Panc1 (cell line): ENCODE results near the gene MACROD1. TPM values are rescaled to one million over a fixed set of nuclear protein-coding genes. Genes with fewer than 3 reads are reported as not detected.
A peak's percentile ranks its signal among the peaks of the same experiment; 100 is the strongest.

Source experiments
- ATAC-seq: fragments of 200-7000 bp; cut with Tn5 transposase; 2 replicates; pipeline ENCODE4 v1.9.1; 2020; ENCODE audit warnings: mild to moderate bottlenecking, moderate library complexity
- BruUV-seq: library from RNA; stranded (reverse); fragments of 400-500 nt; replicated peaks from 2 replicates; lab custom pipeline; 2021; lab: Mats Ljungman, UMichigan
- CTCF ChIA-PET: fragments of 300-600 bp; sonication (Branson Sonifier 250); formaldehyde crosslinking; loops from one replicate; lab custom pipeline; 2022; ENCODE audit warnings: antibody characterized with exemption; lab: Charles Lee
- POLR2A ChIA-PET: fragments of 300-600 bp; sonication (Branson Sonifier 250); formaldehyde crosslinking; loops from one replicate; lab custom pipeline; 2022; ENCODE audit warnings: antibody characterized with exemption; lab: Charles Lee
- DNase-seq: peaks from one replicate; pipeline ENCODE4 v3.0.0-alpha.2; 2010; ENCODE audit warnings: low read depth, low spot score
- H3K27ac ChIP-seq: 2 replicates; pipeline ENCODE4 v1.5.1; 2011; ENCODE audit warnings: mild to moderate bottlenecking, low read length, inconsistent platforms
- H3K27me3 ChIP-seq: fragments of 200-500 bp; sonication (Bioruptor generic); 2 replicates; pipeline ENCODE4 v1.6.0; 2014; ENCODE audit warnings: low read length, inconsistent platforms; ENCODE audit not compliant: control insufficient read depth, insufficient read depth
- H3K36me3 ChIP-seq: fragments of 200-500 bp; sonication (Bioruptor generic); 2 replicates; pipeline ENCODE4 v1.5.1; 2014; ENCODE audit warnings: inconsistent platforms, mild to moderate bottlenecking, low read length, moderate library complexity; ENCODE audit not compliant: control insufficient read depth, insufficient read depth
- H3K4me1 ChIP-seq: 2 replicates; pipeline ENCODE4 v1.5.1; 2011; ENCODE audit warnings: inconsistent platforms, mild to moderate bottlenecking, low read length, moderate library complexity; ENCODE audit not compliant: control insufficient read depth, insufficient read depth
- H3K4me3 ChIP-seq, 2 experiments: 2 replicates each; pipeline ENCODE4 v1.5.1; 2011 to 2012; ENCODE audit warnings: low read depth in 2 of 2, low read length in 2 of 2, mild to moderate bottlenecking in 2 of 2, inconsistent platforms in 1 of 2, moderate library complexity in 1 of 2
- H3K9me3 ChIP-seq: fragments of 200-500 bp; sonication (Bioruptor generic); 2 replicates; pipeline ENCODE4 v1.5.1; 2014; ENCODE audit warnings: low read depth, mild to moderate bottlenecking, inconsistent platforms, low read length, moderate library complexity; ENCODE audit not compliant: control insufficient read depth, insufficient read depth
- POLR2AphosphoS5 ChIP-seq: IDR thresholded peaks from 2 replicates; pipeline ENCODE4 v1.6.1; 2012; ENCODE audit warnings: mild to moderate bottlenecking, low read depth, low read length, moderate library complexity
- SIN3A ChIP-seq: IDR thresholded peaks from 2 replicates; pipeline ENCODE4 v1.6.1; 2012; ENCODE audit warnings: low read depth, mild to moderate bottlenecking, low read length, moderate library complexity, borderline replicate concordance; ENCODE audit not compliant: insufficient read depth
- TCF7L2 ChIP-seq: IDR thresholded peaks from 2 replicates; pipeline ENCODE4 v1.6.1; 2011; ENCODE audit warnings: mild to moderate bottlenecking, low read depth, low read length, inconsistent platforms
- in situ Hi-C: cut with HindIII; loops from 2 replicates; pipeline ENCODE4 v1.10.0; 2016; ENCODE audit warnings: low sequenced_read_pairs, low pct_unique_long_range_greater_than_20kb
- intact Hi-C: fragments of 100-400 bp; cut with micrococcal nuclease; formaldehyde crosslinking; loops from one replicate; pipeline ENCODE4 v1.10.0; 2022; ENCODE audit not compliant: unreplicated experiment
- total RNA-seq: library from RNA; stranded (reverse); gene quantifications from one replicate; pipeline ENCODE4 v1.2.1, GENCODE V29; 2021; ENCODE audit not compliant: unreplicated experiment
- TF ChIP-seq, protein P1 (sequence below): fragments of 450-650 bp; IDR thresholded peaks from 2 replicates; pipeline ENCODE4 v1.5.1; 2017; ENCODE audit warnings: mild to moderate bottlenecking
- TF ChIP-seq, protein P2 (sequence below), 2 experiments: IDR thresholded peaks; 2 replicates each; pipeline ENCODE4 v1.6.1; 2011 to 2012; ENCODE audit warnings: low read depth in 2 of 2, control low read depth in 1 of 2, low read length in 1 of 2, mild to moderate bottlenecking in 1 of 2, moderate library complexity in 1 of 2; ENCODE audit not compliant: insufficient read depth in 1 of 2

The MACROD1 gene
- total RNA-seq, 1 experiment from 2014 or later, result 16.8 TPM

DNA sequence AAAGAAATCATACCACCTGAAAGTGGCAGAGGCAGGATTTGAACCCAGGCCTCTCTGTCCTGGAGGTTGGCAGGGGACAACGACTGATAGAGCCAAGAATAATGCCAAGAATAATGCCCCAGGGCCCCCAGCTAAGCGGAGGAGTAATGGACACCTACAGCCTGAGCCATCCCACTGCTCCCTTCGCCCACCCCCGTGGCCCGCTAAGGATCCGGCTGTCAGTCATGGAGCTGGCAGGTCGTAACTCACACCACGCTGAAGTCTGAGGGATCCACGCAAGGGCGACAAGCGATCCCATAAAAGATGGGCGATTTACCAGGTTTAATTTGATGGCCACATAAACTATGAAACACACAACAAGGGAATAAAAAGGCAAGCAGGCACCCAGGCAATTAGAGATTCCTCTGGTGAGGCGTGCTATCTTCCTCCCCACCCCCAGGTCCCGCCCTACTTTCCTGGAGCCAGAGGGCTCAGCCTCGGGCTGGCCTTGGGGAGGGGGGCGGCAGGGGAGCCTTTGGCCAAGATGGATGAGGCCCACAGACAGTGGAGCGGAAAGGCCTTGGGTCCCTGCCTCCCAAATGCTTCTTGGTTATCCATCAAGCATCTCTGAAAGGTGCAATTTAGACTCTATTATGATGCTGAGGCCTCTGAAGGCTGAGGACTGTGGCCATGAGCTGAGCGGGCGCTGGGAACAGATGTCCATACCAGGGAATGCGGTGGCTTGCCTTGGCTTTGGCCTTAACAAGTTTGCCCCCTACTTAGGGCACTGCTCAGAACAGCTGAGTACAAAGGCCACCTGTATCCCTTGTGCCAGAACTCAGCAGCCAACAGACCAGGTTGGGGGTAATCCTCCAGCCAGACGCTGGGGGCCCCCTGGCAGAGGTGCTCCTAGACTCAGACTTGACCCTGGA lies 55.2 kb downstream of the MACROD1 start:
- Histone ChIP-seq H3K27ac (no peak overlapping the region), H3K4me1 (no peaks in the 10 kb centered on the region; the same call in 1 of the 2 replicates), H3K4me3 (no peak overlapping the region), H3K9me3 (no peaks in the 10 kb centered on the region), H3K27me3 (no peaks in the 10 kb centered on the region), H3K36me3 (no peaks in the 10 kb centered on the region)
- 0 out of 2 replicates have a peak, but pooled peaks have one; percentile 46 for ATAC-seq
- TF ChIP-seq TCF7L2 (no peak), POLR2AphosphoS5 (no peak), SIN3A (no peak)
- TF ChIP-seq, protein P1, sequence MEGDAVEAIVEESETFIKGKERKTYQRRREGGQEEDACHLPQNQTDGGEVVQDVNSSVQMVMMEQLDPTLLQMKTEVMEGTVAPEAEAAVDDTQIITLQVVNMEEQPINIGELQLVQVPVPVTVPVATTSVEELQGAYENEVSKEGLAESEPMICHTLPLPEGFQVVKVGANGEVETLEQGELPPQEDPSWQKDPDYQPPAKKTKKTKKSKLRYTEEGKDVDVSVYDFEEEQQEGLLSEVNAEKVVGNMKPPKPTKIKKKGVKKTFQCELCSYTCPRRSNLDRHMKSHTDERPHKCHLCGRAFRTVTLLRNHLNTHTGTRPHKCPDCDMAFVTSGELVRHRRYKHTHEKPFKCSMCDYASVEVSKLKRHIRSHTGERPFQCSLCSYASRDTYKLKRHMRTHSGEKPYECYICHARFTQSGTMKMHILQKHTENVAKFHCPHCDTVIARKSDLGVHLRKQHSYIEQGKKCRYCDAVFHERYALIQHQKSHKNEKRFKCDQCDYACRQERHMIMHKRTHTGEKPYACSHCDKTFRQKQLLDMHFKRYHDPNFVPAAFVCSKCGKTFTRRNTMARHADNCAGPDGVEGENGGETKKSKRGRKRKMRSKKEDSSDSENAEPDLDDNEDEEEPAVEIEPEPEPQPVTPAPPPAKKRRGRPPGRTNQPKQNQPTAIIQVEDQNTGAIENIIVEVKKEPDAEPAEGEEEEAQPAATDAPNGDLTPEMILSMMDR, result no peak
- TF ChIP-seq, protein P2, sequence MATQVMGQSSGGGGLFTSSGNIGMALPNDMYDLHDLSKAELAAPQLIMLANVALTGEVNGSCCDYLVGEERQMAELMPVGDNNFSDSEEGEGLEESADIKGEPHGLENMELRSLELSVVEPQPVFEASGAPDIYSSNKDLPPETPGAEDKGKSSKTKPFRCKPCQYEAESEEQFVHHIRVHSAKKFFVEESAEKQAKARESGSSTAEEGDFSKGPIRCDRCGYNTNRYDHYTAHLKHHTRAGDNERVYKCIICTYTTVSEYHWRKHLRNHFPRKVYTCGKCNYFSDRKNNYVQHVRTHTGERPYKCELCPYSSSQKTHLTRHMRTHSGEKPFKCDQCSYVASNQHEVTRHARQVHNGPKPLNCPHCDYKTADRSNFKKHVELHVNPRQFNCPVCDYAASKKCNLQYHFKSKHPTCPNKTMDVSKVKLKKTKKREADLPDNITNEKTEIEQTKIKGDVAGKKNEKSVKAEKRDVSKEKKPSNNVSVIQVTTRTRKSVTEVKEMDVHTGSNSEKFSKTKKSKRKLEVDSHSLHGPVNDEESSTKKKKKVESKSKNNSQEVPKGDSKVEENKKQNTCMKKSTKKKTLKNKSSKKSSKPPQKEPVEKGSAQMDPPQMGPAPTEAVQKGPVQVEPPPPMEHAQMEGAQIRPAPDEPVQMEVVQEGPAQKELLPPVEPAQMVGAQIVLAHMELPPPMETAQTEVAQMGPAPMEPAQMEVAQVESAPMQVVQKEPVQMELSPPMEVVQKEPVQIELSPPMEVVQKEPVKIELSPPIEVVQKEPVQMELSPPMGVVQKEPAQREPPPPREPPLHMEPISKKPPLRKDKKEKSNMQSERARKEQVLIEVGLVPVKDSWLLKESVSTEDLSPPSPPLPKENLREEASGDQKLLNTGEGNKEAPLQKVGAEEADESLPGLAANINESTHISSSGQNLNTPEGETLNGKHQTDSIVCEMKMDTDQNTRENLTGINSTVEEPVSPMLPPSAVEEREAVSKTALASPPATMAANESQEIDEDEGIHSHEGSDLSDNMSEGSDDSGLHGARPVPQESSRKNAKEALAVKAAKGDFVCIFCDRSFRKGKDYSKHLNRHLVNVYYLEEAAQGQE (IDR thresholded peaks at IDR 0.05; ENCODE audit: insufficient read depth in 1 of 2, low read depth in 2 of 2, low read length in 1 of 2), result no peak
- intact Hi-C loops, result no loop called here
- BruUV-seq, result no TSS peak
- ChIA-PET CTCF (no interaction called here), POLR2A (no interaction called here)
- DNase-seq, result no peak
- in situ Hi-C loops, result no loop called here

DNA sequence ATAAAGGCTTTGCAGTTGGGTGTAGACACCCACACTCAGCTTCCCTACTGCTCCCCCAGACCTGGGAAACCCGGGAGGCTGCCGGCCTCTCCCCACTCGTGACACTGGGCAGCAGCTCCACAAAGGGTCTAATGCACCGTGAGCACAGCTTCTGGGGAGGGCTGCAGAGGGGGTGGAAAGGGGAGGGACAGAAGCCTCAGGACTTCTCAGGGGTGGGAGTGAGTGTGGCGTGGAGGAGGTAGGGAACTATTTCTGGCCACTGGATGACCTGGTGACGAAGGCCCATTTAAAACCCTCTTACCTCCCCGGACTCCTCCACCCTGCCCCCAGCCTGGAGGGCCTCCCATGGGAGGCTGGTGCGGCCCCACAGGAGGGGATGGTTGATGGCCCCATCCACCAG lies 56.6 kb downstream of the MACROD1 start:
- DNase-seq (no peak), ATAC-seq (no peak)
- H3K4me1 ChIP-seq, result no peaks in the 10 kb centered on the region; the same call in 1 of the 2 replicates
- in situ Hi-C loops, result no loop called here
- TF ChIP-seq SIN3A, result no peak
- TF ChIP-seq, protein P1, result no peak
- TF ChIP-seq POLR2AphosphoS5, result no peak
- TF ChIP-seq TCF7L2, result no peak
- TF ChIP-seq, protein P2 (IDR thresholded peaks at IDR 0.05; ENCODE audit: insufficient read depth in 1 of 2, low read depth in 2 of 2, low read length in 1 of 2), result no peak
- H3K27me3 ChIP-seq, result no peaks in the 10 kb centered on the region
- POLR2A ChIA-PET, result no interaction called here
- no peaks in the 10 kb centered on the region for H3K36me3 ChIP-seq
- no peaks in the 10 kb centered on the region for H3K9me3 ChIP-seq
- BruUV-seq, result no TSS peak
- no peak overlapping the region for H3K4me3 ChIP-seq
- CTCF ChIA-PET, result no interaction called here
- H3K27ac ChIP-seq, result no peak overlapping the region
- intact Hi-C loops, result no loop called here
